NCI-H2081 treated with DMSO at 0.1 percent for 48 hours (cell line): ENCODE results near the gene TSPO.

Experiments used
- DNase-seq: peaks from one replicate; lab custom pipeline; 2025; lab: John Stamatoyannopoulos, UW

TSPO gene

DNA sequence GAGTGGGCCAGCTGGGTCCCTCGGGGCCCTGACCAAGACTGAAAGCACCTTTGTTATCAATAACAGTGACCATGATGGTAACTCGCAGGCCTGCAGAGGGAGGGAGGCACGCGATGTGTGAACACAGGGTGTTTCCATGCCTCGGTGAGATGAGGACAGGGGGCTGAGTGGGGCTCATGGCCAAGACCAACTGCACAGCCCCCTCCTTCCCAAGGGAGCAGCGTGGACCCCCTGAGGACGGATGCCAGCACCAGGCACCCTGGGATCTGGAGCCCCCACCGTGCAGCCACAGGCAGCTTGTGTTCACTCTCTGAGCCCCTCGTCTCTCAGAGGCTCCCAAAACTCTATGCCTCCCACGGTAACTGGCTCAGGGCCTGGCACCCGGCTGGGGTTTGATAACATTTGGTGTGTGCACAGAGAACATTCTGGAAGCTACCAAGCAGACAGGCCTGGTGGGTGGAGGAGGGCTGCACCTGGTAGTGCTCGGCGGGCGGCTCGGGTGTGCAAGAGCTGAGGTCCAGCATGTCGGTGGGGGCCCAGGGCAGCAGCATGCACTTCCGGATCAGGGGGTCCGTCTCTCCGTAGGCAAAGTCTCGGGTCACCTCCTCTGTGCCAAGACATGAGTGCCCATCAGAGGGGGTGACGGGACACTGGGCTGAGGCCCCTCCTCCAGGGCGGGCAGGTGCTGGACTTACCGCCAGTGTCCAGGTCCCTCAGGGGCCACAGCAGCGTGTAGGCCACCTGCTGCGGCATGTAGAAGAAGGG, 28.0 kb downstream of the TSPO start:
- DNase-seq = no peak

DNA sequence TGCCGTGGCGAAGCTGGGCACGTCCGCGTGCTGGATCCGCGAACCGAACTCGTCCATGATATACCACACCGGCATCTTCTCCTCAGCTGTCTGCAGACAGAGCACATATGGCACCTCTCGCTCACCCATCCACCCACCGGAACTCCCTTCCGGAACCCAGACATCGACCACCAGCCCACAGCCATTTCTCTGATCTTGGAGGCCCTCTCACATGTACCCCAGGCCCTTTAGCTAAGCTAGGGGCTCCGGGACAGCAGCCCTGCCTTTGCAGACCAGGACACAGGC, 28.5 kb downstream of the TSPO start:
- no peak for DNase-seq

DNA sequence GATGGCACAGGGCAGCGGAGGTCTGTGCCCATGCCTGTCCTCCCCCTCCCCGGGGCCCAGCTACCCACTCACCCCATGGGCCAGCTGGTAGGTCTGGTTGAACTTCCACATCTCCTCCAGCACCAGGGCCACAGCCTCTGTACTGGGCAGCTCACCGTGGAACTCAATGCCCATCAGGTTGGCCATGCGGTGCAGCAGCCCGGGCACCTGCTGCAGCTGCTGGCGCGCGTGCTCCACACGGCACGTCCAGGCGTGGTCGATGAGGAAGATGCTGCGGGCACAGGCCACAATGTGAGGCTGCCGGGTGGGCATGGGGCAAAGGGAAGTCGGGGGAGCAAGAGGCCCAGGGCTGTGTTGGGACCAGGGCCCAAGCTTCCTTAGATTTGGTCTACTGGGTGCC, 29.3 kb downstream of the TSPO start:
- DNase-seq = no peak

DNA sequence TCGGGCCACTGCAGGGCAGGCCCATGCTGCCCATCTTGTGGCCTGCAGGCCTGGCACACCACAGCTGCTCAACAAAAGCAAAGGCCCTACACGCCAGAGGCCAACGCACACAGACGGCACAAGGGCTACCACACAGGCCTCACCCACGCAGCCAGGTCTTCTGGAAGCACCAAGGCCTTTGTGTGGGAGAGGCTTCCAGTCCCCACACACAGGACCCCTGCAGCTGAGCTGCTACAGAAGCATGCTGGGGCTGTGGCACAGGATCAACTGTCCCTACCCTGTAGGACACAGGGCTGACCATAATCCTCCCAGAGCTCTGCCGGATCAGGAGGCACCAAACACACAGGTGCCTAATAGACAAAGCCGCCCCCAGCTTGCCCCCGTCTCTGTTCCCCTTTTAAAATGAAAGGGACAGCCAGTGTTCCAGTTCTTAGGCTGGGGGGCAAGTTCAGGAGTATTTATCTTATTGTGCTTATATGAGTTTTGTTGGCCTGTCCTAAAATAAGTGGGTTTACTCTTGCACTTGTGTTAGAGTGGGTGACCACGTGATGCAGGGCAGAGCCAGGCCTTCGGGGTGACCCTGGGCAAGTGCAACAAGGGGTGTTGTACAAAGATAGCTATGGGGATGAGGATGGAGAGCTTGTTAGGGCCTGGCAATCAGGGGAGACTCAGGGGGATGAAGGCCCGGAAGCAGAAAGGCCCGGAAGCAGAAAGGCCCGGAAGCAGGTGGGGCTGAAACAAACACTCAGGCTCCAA, 30.1 kb downstream of the TSPO start:
- DNase-seq = no peak

DNA sequence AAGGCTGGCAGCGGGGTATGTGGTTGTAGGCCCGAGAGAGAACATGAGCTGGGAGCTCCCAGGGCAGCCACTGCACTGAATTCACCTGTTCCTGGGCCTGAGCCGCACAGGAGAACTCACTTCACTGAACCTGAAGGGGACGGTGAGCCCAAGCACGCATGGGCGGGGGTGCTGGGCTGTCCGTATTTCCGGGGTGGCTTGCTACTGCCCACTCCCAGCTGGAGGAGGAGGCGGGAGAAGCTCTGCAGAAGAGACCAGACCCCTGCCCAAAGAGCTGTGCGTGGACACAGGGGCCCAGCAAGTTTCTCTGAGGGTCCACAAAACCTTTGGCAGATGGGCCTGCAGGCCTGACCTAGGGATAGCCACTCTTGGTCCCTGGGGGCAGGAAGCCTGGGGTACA, 30.8 kb downstream of the TSPO start:
- no peak for DNase-seq

DNA sequence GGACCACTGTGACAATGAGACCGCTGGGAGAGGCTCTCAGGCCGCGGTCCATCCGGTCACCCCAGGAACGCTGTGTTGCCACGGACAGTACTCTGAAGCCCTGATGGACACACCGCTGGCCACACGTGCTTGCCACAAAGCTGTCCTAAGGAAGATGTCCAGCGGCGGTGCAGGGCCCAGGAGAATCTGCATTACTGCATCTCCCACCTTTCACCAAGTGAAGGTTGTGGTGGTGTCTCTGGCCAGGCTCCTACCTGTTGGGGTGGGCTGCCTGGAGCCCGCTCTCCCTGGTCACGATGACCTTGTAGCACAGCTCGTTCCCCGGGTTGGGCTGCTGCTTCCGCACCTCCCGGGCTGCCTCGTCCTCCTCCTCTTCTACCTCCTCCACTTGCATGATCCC, 31.4 kb downstream of the TSPO start:
- no peak for DNase-seq

DNA sequence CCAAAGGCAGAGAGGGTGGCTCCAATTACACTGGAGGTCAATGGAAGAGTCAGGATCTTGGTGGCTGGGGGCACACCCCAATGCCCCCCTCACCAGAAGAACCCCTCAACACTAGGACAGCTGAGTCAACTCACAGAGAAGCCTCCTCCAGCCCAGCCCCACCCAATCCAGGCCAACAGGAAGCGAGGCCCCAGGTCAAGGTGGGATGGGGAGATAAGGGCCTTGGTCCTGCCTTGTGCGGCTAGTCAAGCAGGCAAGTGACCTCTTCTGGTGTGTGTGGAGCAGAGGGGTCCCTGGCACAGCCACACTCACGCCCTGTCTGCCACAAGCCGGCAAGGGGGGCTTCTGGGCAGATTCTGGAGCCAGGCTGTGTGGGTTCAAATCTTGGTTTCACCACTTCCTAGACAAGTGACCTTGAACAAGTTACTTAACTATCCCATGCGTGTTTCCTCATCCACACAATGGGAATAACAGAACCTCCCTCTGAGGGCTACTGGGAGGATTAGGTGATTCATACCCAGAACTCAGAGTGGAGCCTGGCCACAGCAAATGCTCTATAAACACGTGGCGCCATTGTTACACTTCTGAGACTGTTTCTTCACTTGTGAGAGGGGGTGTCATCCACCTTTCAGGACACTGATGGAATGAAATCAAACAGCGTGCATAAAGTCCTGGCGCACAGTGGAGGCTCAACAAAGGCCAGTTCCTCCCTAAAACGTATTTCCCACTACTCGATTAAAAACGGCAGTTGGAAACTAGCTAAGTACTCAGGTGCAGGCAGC, 32.3 kb downstream of the TSPO start:
- no peak for DNase-seq

DNA sequence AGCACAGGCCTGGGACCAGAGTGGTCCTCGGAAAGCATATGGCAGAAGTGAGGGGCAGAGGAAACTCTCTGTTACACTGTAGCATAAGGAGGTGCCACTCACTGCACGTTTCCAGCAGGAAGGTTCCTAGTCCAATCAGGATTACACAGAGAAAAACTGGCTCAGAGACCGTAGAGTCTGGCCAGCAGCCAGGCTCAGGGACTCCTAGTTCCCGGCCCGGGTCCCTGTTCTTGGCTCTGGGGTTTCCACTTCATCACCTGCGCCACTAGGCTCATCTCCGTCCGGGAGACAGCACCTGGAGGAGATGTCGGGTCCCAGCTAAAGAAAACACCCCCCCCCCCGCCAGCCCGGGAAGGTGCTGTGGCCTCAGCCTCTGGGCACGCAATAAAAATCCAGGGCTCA, 34.5 kb downstream of the TSPO start:
- DNase-seq = no peak

DNA sequence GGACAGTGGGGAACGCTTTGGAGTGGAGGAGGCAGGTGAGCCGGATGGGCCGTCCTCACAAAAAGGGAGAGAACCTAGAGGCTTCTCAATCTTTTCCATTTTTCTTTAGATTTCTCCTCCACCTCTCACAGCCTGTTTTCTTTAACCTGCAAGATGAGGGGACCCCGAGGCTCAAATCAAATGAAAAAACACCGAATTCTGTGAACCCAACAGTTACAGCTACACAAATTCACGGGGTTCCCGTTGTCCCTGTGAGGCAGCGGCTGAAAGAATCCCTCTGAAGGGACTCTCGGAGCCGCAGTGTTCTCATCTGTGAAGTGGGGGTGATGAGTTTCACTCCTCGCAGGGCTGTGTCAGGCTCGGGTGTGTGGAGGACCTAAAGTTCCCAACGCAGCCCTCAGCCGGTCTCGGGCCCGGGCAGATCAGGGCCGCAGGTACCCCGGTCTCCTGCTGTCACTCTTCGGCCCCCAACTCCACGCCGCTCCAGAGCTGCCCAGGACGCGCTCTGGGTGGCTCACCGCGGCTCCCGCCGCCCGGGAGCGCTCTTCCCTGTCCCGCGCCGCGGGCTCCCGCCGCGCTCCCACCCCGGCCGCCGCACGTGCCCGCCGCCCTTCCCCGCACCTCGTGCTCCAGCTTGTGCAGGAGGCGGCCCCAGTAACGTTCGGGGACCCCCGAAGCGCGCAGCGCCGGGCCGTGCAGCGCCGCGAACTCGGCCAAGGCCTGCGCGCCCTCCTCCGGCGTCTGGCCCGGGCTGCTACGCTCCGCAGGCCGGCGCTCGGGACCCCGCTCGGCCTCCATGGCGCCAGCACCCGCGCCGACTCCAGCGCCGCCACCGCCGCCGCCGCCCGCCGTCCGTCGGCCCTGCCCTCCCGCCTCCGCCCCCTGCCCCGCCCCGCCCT, 35.2 kb downstream of the TSPO start, which contains the start of gene TTLL12:
Gene TTLL12, minus strand, starts transcription at position 863 of the 899 bp plus-strand sequence. Its CDS starts 65 bp downstream, at position 798.
- DNase-seq = no peak

DNA sequence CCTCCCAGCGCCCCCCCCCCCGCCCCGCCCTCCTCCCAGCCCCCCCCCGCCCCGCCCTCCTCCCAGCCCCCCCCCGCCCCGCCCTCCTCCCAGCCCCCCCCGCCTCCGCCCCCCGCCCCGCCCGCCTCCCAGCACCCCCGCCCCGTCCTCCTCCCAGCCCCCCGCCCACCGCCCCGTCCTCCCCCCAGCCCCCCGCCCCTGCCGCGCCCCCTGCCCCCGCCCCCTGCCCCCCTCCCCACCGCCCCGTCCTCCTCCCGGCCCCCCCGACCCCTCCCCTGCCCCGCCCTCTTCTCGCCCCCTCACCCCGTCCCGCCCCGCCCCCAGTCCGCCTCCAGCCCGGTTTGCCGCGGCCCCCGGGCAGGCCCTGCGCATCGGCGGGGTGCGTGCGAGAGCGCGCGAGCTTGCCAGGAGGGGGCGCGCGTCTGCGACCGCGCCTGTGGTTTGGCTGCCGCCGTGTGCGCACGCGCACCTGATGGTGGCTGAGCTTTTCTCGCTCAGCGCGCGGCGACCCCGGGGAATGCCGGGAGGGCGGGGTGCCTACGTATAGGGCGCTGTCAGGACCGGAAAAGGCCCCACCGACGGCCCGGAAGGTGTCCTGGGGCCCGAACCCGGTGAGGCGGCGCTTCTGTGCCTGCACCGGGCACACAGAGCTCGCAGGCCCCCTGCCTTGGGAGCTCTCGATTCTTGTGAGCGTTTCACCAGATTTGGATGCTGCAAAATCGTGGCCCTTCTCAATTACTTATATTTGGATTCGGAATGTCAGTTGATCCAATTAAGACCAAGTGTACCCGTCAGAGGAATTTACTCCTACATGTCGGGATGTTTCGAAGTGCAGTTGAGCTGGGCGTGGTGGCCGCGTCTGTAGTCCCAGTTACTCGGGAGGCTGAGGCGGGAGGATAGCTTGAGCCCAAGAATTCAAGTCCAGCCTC, 36.1 kb downstream of the TSPO start:
- DNase-seq = peak; percentile 74

DNA sequence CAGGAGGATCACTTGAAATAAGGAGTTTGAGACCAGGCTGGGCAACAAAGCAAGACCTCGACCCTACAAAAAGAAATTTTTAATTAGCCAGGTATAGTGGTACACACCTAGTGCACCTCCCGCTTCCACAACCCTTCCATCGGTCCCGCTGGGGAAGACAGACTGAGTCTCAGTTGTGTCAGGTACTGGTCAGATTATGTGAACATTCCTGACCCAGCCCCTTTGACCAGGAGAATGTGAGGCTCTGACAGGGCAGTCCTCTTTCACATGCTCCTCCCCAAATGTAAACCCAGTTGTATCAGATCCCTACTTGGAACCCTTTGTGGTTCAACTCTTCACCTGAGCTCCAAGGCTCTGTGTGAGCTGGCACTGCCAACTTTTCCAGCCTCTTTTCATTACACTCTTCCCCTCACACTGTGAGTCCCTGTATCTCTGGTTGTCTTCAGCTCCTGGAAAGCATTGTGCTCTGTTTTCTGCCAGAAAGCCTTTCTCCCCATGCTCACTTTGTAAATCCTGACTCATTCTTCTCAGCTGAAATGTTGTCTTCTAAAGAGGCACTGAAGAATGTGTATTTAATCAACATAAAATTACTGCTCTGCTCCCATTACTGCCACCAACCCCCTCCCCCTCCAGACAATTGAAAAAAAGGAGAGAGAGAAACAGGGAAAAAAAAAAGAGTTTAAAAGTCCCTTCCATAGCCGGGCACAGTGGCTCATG, 37.6 kb downstream of the TSPO start:
- DNase-seq = no peak

DNA sequence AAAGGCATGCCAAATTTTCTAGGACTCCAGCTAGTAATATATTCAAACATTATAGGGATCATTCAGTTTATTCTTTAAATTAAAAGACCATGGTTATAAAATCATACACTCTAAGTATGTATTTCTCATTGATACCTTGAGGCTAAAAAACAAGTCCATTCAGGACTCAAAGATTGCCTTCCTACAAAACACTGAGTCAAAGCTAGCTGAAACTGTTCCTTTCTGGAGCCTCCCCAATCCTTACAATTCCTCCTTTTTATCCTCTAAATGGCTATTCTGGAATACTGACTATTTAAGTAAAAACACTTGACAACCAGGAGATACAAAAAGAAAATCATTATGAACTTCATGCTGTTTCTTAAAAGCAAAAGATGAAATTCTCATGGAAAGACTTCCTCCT, 40.5 kb downstream of the TSPO start:
- DNase-seq = no peak

DNA sequence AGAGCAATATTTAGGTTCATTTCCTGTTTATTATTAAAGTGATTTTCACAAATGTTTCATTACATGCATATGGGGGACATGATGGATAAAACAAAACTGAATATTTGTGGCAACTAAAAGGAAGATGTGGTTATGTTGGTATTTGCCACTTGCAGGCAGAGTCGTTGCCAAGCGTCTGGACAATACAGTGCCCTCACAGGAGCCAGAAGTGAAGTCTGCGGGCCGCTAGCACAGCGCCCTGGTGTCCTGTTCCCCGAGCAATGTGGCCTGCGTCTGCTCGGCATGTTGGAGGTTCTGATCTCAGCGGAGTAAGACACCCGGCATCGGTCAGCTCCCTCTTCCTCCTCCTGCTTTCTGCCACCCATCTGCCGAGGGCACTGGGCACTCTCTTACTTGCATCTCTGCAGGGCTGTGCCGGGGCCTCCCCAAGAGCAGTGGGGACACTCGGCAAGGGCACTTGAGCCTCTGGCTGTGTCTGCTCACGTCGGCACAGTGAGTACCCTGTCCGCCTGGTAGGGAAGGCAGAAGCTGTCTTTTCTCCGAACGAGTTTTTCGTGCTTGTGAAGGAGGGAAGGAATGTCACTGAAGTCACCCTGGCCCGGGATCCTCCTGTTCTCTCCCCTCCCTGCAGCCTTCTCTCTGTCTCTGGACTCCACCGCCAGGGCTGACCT, 46.0 kb downstream of the TSPO start:
- DNase-seq = no peak

DNA sequence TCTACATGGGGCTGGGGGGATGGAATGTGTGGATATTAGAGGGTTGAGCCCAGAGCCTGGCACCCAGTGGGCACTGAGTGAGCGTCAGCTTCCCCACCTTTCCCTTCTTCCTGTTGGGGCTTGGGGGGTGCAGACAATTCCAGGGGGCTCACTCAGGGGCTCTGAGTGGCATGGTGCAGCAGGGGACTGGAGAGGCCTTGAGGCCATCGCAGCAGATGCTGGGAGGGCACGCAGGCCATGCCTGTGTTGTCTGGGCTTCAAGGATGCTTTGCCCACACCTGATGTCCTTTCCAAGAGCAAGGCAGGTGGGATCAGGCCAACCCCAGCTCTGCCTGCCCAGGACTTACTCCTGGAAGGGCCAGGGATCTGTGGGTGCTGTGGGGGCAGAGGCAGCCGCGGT, 46.8 kb downstream of the TSPO start:
- no peak for DNase-seq

DNA sequence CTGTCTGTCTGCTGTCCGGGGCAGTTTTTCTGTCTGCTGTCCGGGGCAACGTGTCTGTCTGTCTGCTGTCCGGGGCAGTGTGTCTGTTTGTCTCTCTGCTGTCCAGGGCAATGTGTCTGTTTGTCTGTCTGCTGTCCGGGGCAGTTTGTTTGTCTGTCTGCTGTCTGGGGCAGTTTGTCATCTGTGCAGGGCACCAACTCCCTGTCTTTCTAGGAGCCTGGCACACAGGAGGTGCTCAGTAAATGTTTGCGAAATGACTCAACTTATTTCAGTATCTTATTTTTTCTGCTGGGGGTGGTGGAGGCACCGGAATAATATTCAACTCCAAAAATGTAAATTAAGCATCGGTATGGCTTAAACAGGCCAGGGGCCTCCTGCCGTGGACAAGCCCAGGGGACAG, 47.6 kb downstream of the TSPO start:
- no peak for DNase-seq

DNA sequence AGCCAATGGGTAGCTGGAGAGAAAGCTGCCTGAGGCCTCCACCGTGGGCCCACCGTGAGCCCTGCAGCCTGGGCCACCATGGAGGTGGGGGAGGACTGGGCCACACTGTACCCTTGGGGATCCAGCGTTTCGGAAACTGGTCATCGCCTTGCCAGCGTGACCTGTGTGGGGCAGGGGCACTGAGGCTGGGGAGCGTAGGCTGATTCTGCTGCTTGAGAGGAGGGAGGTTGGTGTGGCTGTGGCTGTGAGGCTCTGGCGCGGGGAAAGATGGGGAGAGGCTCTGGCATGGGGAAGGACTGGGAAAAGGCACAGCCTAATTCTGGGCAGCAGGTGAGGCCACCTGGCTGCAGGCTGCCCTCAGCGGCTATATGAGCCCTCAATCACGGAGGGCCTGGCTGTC, 48.2 kb downstream of the TSPO start:
- DNase-seq = no peak

DNA sequence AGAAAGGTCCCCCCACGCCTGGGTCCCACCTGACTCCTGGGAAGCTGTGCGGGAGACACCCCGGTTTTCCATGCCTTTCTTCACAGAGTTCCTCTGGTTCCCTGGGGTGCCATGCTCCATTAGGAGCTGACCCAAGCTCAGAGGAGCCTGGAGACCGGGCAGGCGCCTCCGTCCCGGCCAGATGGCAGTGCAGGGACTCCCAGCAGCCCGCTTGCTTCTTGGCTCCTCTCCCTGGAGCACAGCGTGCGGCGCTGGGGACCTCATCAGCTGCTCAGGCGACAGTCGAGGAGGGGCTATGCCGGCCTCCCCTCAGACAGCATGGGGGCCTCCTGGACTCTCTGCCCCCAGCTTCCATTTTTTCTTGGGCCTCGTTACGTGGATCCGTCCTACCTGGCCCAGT, 48.7 kb downstream of the TSPO start:
- DNase-seq = no peak

DNA sequence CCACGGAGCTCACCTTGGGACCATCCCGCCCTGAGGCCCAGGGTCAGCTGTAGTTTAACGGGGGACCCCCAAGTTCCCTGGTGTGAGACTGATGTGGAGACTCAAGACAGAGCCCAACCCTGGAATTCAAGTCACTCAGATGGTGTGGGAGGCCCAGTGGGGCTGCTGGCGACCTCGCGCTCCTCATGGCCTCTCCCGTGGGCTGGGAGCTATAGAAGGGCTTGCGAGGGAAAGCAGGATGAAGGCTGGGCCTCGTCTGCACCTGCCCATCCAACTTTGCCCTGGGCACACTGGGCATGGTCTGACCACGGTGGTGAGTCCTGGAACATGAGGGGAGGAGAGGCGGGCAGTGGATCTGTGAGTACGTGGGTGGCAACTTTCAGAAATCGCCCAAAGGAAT, 49.2 kb downstream of the TSPO start:
- DNase-seq = no peak

DNA sequence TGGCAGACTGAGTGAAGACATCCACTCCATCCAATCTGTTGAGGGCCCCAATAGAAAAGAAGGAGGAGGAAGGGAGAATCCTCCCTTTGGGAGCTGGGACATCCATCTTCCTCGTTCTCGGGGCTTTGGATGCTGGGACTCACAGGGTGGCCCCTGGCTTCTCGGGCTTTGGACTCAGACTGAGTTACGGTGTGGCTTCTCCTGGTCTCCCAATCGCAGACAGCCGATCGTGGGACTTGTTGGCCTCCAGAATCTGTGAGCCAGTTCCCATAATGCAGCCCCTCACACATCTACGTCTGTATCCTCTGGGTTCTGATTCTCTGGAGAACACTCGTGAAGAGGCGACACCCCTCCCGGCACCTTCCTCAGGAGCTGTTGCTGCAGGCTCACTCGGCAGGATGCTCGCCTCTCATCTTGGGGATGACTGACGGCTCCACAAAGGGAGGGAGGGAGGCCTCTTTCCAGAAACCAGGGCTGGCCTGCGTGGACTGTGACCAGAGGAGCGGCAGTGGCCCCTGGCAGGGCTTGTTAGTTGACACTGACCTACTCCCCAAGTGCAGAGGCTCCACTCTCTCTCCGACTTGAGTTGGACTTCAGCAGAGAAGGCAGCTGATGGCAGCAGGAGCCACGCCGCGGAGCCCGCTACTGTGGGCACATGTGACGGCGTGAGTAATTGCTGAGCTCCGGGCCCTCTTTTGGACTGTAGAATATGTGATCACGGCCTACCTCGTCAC, 50.3 kb downstream of the TSPO start:
- DNase-seq = no peak
